ENCODE data around the gene E2F6.

E2F6 gene

DNA sequence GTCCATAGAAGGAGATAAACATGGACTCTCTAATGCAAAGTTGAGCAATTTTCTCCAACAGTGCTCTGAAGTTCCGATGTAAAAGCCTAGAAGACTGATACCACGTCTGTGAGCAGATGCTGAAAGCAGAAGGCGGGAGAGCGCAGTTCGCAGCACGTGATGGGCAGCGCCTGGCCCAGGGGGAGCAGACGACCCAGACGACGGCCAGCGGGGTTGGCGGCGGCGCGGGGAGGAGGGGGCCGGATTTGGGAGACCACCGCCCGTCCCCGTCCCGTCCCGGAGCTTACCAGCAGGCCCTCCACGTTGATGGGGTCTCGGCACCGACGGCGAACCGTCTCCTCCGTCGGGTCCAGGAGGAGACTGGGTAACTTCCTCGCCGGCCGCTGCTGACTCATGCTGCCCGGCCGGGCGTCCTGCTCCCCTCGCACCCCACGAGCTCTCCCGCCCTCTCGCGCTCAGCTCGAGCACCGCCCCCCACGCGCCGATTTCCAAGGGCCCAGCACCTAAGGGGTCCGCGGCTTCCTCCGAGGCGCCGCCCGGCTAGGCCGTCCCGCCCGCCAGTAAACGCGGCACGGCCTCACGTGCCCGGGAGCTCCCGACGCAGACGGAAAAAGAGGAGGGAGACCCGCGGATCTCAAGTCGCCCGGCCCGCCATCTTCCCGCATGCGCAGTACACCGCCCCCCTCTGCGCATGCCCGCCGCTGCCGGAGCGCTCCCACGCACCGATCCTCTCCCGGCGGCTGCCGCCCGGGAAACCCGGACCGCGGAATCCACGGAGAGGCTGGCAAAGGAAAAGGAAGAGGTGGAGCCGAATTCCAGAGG is at the start of gene E2F6:
E2F6 (minus strand) TSS at position 677 of the 822 bp plus-strand sequence; CDS start at position 395, 282 bp downstream.
- H3K4me3 ChIP-seq (ENCODE audit: low read length, poor library complexity, severe bottlenecking): peak within 1 kb of the TSS; percentile 95
- H3K9me2 ChIP-seq (replicated peaks; ENCODE audit: low read depth, low read length): no peaks in the 10 kb centered on the region
- H3K4me1 ChIP-seq (ENCODE audit: insufficient read depth, low read length, poor library complexity, severe bottlenecking): peaks cover 43% of the 10 kb centered on the region
- H3F3A ChIP-seq (ENCODE audit: low read depth): no peaks in the 10 kb centered on the region
- H2AFZ ChIP-seq (ENCODE audit: low read length): peak within 1 kb of the TSS; percentile 94
- H3K36me3 ChIP-seq (ENCODE audit: insufficient read depth, low read length): no peaks in the 10 kb centered on the region
- H3K27me3 ChIP-seq (ENCODE audit: insufficient read depth, low read length, poor library complexity, severe bottlenecking): no peaks in the 10 kb centered on the region
- H3K9ac ChIP-seq (ENCODE audit: low read depth, low read length, poor library complexity, severe bottlenecking): peak within 1 kb of the TSS; percentile 85
- H3K9me3 ChIP-seq (ENCODE audit: insufficient read depth, low read depth, low read length): no peaks in the 10 kb centered on the region
- peaks cover 53% of the 10 kb centered on the region for H3K79me2 ChIP-seq (ENCODE audit: insufficient read depth, low read length)
- peaks cover 41% of the 10 kb centered on the region for H4K20me1 ChIP-seq (ENCODE audit: insufficient read depth, low read length, poor library complexity, severe bottlenecking)
- TF ChIP-seq, protein P1, sequence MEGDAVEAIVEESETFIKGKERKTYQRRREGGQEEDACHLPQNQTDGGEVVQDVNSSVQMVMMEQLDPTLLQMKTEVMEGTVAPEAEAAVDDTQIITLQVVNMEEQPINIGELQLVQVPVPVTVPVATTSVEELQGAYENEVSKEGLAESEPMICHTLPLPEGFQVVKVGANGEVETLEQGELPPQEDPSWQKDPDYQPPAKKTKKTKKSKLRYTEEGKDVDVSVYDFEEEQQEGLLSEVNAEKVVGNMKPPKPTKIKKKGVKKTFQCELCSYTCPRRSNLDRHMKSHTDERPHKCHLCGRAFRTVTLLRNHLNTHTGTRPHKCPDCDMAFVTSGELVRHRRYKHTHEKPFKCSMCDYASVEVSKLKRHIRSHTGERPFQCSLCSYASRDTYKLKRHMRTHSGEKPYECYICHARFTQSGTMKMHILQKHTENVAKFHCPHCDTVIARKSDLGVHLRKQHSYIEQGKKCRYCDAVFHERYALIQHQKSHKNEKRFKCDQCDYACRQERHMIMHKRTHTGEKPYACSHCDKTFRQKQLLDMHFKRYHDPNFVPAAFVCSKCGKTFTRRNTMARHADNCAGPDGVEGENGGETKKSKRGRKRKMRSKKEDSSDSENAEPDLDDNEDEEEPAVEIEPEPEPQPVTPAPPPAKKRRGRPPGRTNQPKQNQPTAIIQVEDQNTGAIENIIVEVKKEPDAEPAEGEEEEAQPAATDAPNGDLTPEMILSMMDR (conservative IDR thresholded peaks at IDR 0.05; ENCODE audit: low read length): no peak
- TF ChIP-seq EZH2phosphoT487 (IDR thresholded peaks at IDR 0.05; ENCODE audit: borderline replicate concordance): no peak
- H3K4me2 ChIP-seq (ENCODE audit: low read depth, low read length, poor library complexity, severe bottlenecking): peak within 1 kb of the TSS; percentile 95

- TF ChIP-seq EZH2phosphoT487 (IDR thresholded peaks at IDR 0.05; ENCODE audit: borderline replicate concordance): no peak
- TF ChIP-seq, protein P1 (conservative IDR thresholded peaks at IDR 0.05; ENCODE audit: low read length): no peak
- H3K4me3 ChIP-seq (ENCODE audit: low read length, poor library complexity, severe bottlenecking): no peak overlapping the region
Measured at GRCh38 chr2:11515490-11515981, 49.6 kb upstream of the E2F6 start.

GRCh38 chr2:11514904-11515303 is 48.9 kb upstream of the E2F6 start:
- TF ChIP-seq, protein P1 (conservative IDR thresholded peaks at IDR 0.05; ENCODE audit: low read length): no peak
- TF ChIP-seq EZH2phosphoT487 (IDR thresholded peaks at IDR 0.05; ENCODE audit: borderline replicate concordance): no peak
- Histone ChIP-seq H3K36me3 (ENCODE audit: insufficient read depth, low read length) (no peaks in the 10 kb centered on the region), H3K9ac (ENCODE audit: low read depth, low read length, poor library complexity, severe bottlenecking) (no peak overlapping the region), H3K79me2 (ENCODE audit: insufficient read depth, low read length) (no peaks in the 10 kb centered on the region), H3K4me1 (ENCODE audit: insufficient read depth, low read length, poor library complexity, severe bottlenecking) (no peaks in the 10 kb centered on the region), H3K27me3 (ENCODE audit: insufficient read depth, low read length, poor library complexity, severe bottlenecking) (no peaks in the 10 kb centered on the region), H4K20me1 (ENCODE audit: insufficient read depth, low read length, poor library complexity, severe bottlenecking) (no peaks in the 10 kb centered on the region), H2AFZ (ENCODE audit: low read length) (no peak overlapping the region), H3K9me2 (replicated peaks; ENCODE audit: low read depth, low read length) (no peaks in the 10 kb centered on the region), H3K9me3 (ENCODE audit: insufficient read depth, low read depth, low read length) (no peaks in the 10 kb centered on the region), H3F3A (ENCODE audit: low read depth) (no peaks in the 10 kb centered on the region), H3K4me2 (ENCODE audit: low read depth, low read length, poor library complexity, severe bottlenecking) (no peak overlapping the region), H3K4me3 (ENCODE audit: low read length, poor library complexity, severe bottlenecking) (no peak overlapping the region)

More at GRCh38 chr2:11515490-11515981, 49.6 kb upstream of the E2F6 start:
- Histone ChIP-seq H4K20me1 (ENCODE audit: insufficient read depth, low read length, poor library complexity, severe bottlenecking) (no peaks in the 10 kb centered on the region), H3K9ac (ENCODE audit: low read depth, low read length, poor library complexity, severe bottlenecking) (no peak overlapping the region), H3K36me3 (ENCODE audit: insufficient read depth, low read length) (no peaks in the 10 kb centered on the region), H3K27me3 (ENCODE audit: insufficient read depth, low read length, poor library complexity, severe bottlenecking) (no peaks in the 10 kb centered on the region), H3K9me2 (replicated peaks; ENCODE audit: low read depth, low read length) (no peaks in the 10 kb centered on the region), H3K4me1 (ENCODE audit: insufficient read depth, low read length, poor library complexity, severe bottlenecking) (no peaks in the 10 kb centered on the region), H3K79me2 (ENCODE audit: insufficient read depth, low read length) (no peaks in the 10 kb centered on the region), H3K9me3 (ENCODE audit: insufficient read depth, low read depth, low read length) (no peaks in the 10 kb centered on the region), H2AFZ (ENCODE audit: low read length) (no peak overlapping the region), H3K4me2 (ENCODE audit: low read depth, low read length, poor library complexity, severe bottlenecking) (no peak overlapping the region), H3F3A (ENCODE audit: low read depth) (no peaks in the 10 kb centered on the region)

All from Loucy (cell line).